PC-3 (cell line): Measurements from ENCODE around the gene FLNC.

Experiments used
- EZH2 ChIP-seq: fragments of 300-600 bp; sonication (generic); IDR thresholded peaks from one replicate; pipeline ENCODE4 v1.6.1; 2017; ENCODE audit warnings: antibody characterized with exemption, mild to moderate bottlenecking, low read length; ENCODE audit not compliant: unreplicated experiment
- TF ChIP-seq, protein P1 (sequence below): fragments of 300-600 bp; sonication (generic); conservative IDR thresholded peaks from 2 replicates; pipeline ENCODE4 v1.5.1; 2017; ENCODE audit warnings: antibody characterized with exemption, low read depth, mild to moderate bottlenecking, low read length

DNA sequence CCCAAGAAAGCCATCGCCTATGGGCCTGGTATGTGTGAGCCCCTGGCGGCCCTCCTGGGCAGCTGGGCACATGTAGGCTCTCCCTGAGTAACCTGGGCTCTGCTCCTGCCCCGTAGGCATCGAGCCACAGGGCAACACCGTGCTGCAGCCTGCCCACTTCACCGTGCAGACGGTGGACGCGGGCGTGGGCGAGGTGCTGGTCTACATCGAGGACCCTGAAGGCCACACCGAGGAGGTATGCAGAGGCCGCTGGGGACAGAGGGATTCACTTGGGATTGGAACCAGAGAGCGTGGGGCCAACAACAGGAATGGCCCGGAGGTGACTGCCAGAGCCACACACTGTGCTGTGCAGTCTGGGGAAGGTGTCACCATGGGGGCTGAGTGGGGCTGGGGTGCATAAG is 7.3 kb downstream of the FLNC start:
- TF ChIP-seq, protein P1, sequence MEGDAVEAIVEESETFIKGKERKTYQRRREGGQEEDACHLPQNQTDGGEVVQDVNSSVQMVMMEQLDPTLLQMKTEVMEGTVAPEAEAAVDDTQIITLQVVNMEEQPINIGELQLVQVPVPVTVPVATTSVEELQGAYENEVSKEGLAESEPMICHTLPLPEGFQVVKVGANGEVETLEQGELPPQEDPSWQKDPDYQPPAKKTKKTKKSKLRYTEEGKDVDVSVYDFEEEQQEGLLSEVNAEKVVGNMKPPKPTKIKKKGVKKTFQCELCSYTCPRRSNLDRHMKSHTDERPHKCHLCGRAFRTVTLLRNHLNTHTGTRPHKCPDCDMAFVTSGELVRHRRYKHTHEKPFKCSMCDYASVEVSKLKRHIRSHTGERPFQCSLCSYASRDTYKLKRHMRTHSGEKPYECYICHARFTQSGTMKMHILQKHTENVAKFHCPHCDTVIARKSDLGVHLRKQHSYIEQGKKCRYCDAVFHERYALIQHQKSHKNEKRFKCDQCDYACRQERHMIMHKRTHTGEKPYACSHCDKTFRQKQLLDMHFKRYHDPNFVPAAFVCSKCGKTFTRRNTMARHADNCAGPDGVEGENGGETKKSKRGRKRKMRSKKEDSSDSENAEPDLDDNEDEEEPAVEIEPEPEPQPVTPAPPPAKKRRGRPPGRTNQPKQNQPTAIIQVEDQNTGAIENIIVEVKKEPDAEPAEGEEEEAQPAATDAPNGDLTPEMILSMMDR, result no peak
- TF ChIP-seq EZH2, result no peak
